HEK293T (cell line): ENCODE data around the gene NXF2.
"Not testable (repeated sequence)": the region's sequence is repeated elsewhere in the genome, so short reads cannot be mapped to it uniquely, and the experiment has no call there.

Source experiments
- CTCF ChIA-PET: fragments of 350-600 bp; formaldehyde crosslinking; extraction: SDS; loops from one replicate; lab custom pipeline; 2021; ENCODE audit warnings: antibody characterized with exemption, inconsistent platforms; lab: Yijun Ruan, JAX
- POLR2A ChIA-PET: fragments of 350-600 bp; formaldehyde crosslinking; extraction: SDS; loops from one replicate; lab custom pipeline; 2020; ENCODE audit warnings: antibody characterized with exemption, inconsistent platforms; lab: Yijun Ruan, JAX
- DNase-seq: peaks from one replicate; pipeline ENCODE4 v3.0.0; 2012; ENCODE audit warnings: mixed read lengths; ENCODE audit errors: extremely low spot score
- ARNT ChIP-seq: fragments of 450-650 bp; IDR thresholded peaks from 2 replicates; pipeline ENCODE4 v1.6.1; 2017; ENCODE audit warnings: mild to moderate bottlenecking
- BHLHE40 ChIP-seq: fragments of 450-650 bp; IDR thresholded peaks from 2 replicates; pipeline ENCODE4 v1.6.1; 2016; ENCODE audit warnings: mild to moderate bottlenecking, moderate library complexity, borderline replicate concordance
- CTBP1 ChIP-seq: fragments of 450-650 bp; IDR thresholded peaks from 2 replicates; pipeline ENCODE4 v1.6.1; 2016; ENCODE audit warnings: borderline replicate concordance
- ELF4 ChIP-seq: fragments of 450-650 bp; IDR thresholded peaks from 2 replicates; pipeline ENCODE4 v1.6.1; 2017; ENCODE audit warnings: antibody characterized with exemption
- FOXA1 ChIP-seq: fragments of 450-650 bp; IDR thresholded peaks from 2 replicates; pipeline ENCODE4 v1.6.1; 2016; ENCODE audit warnings: mild to moderate bottlenecking
- FOXK2 ChIP-seq: fragments of 450-650 bp; IDR thresholded peaks from 2 replicates; pipeline ENCODE4 v1.6.1; 2016; ENCODE audit warnings: mild to moderate bottlenecking
- FOXM1 ChIP-seq: fragments of 450-650 bp; IDR thresholded peaks from 2 replicates; pipeline ENCODE4 v1.6.1; 2017; ENCODE audit warnings: mild to moderate bottlenecking, borderline replicate concordance
- HDGF ChIP-seq: fragments of 450-650 bp; IDR thresholded peaks from 2 replicates; pipeline ENCODE4 v1.6.1; 2017; ENCODE audit warnings: antibody characterized with exemption, borderline replicate concordance
- L3MBTL2 ChIP-seq: fragments of 450-650 bp; conservative IDR thresholded peaks from 2 replicates; pipeline ENCODE4 v1.6.1; 2016; ENCODE audit warnings: mild to moderate bottlenecking
- LEF1 ChIP-seq: fragments of 450-650 bp; IDR thresholded peaks from 2 replicates; pipeline ENCODE4 v1.6.1; 2017; ENCODE audit warnings: mild to moderate bottlenecking, borderline replicate concordance
- NFRKB ChIP-seq: fragments of 450-650 bp; IDR thresholded peaks from 2 replicates; pipeline ENCODE4 v1.6.1; 2016; ENCODE audit warnings: mild to moderate bottlenecking, moderate library complexity
- PKNOX1 ChIP-seq: fragments of 450-650 bp; IDR thresholded peaks from 2 replicates; pipeline ENCODE4 v1.6.1; 2016
- SP1 ChIP-seq: fragments of 450-650 bp; IDR thresholded peaks from 2 replicates; pipeline ENCODE4 v1.6.1; 2017
- SUZ12 ChIP-seq: fragments of 450-650 bp; IDR thresholded peaks from 2 replicates; pipeline ENCODE4 v1.6.1; 2016; ENCODE audit warnings: mild to moderate bottlenecking
- TARDBP ChIP-seq: fragments of 450-650 bp; IDR thresholded peaks from 2 replicates; pipeline ENCODE4 v1.6.1; 2016
- ZNF384 ChIP-seq: fragments of 450-650 bp; IDR thresholded peaks from 2 replicates; pipeline ENCODE4 v1.6.1; 2016

The NXF2 gene

DNA sequence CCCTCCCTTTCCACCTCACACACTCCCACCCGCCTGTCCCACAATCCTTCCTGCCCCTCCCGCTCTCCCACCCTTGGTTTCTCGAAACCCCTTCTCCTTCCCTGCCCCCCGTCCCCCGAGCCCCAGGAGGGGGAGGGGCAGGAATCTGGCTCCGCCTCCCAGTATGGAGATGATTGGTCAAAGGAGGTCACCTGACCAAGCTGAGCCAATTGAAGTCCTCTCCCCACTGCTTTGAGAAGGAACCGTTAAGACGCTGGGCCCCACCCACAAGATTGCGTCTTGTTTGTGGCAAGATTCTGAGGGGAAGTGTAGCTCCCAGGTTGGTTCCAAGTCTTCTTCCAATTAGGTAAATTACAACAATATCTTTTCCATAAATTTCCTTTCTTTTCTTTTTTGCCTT, at the start of gene NXF2:
NXF2 (plus strand) TSS at position 275 of the 400 bp plus-strand sequence. CDS start 59,912 bp downstream, outside the sequence.
- POLR2A ChIA-PET, CTCF ChIA-PET, DNase-seq: not testable (repeated sequence)

DNA sequence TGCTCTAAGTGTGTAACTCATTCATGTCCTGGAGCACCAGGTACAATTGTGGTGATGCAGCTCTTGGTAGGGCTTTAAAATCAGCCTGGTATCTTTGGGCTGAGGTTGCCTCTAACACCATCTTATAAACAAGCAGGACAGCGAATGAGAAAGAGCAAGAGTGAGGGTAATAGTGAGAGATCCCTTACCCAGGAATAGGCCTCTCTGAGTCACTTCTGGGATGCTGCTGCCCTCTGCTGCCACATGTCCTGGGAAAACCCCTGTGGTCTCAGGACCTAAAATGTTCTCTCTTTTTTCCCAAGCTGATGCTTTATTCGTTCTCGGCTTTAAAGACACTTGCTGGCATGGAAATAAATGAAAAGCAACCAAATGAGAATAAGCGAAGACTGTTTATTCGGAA, 39.0 kb upstream of the NXF2 start:
- DNase-seq, POLR2A ChIA-PET, CTCF ChIA-PET: not testable (repeated sequence)

- CTCF ChIA-PET, POLR2A ChIA-PET: not testable (repeated sequence)
Measured at GRCh38 chrX:102214986-102215385, 32.0 kb upstream of the NXF2 start, which contains the start of gene TCP11X1. Gene TCP11X1 (plus strand): TSS chrX:102215301.

GRCh38 chrX:102216497-102216896, 30.5 kb upstream of the NXF2 start:
- CTCF ChIA-PET, DNase-seq, POLR2A ChIA-PET: not testable (repeated sequence)

More at GRCh38 chrX:102214986-102215385, 32.0 kb upstream of the NXF2 start, which contains the start of gene TCP11X1:
- not testable (repeated sequence) for DNase-seq

- CTCF ChIA-PET, DNase-seq, POLR2A ChIA-PET: not testable (repeated sequence)
Measured at GRCh38 chrX:102235678-102236077, 11.3 kb upstream of the NXF2 start.

DNA sequence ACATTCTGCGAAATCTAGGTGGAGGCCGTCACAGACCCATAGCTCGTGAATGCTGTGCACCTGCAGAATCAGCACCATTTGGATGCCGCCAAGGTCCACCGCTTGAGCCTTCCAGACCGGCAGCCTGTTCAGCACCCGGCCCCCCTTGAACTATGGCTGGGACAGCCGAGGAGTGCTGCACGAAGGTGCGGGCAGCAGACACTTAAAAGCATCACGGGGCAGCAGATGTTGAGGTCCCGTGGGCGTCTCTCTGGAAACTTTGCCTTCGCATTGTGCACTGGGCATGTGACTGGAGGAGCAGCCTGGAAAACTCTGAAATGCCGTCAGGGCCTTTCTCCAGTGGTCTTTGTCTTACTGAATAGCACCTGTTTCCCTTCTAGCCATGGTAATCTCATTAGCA, 6.7 kb upstream of the NXF2 start:
- DNase-seq, POLR2A ChIA-PET: not testable (repeated sequence)

GRCh38 chrX:102272231-102272630, 25.3 kb downstream of the NXF2 start:
- CTCF ChIA-PET, POLR2A ChIA-PET: not testable (repeated sequence)

More for the DNA sequence above, 6.7 kb upstream of the NXF2 start:
- CTCF ChIA-PET: not testable (repeated sequence)

GRCh38 chrX:102338162-102338561, 91.2 kb downstream of the NXF2 start:
- ChIA-PET CTCF (no interaction called here), POLR2A (no interaction called here)
- TF ChIP-seq ELF4: no peak
- no peak for TF ChIP-seq TARDBP
- no peak for TF ChIP-seq ZNF384
- no peak for DNase-seq

More at GRCh38 chrX:102272231-102272630, 25.3 kb downstream of the NXF2 start:
- not testable (repeated sequence) for DNase-seq

GRCh38 chrX:102339312-102340298, 92.6 kb downstream of the NXF2 start:
- ChIA-PET CTCF (no interaction called here), POLR2A (no interaction called here)
- no peak for DNase-seq
- TF ChIP-seq SP1 (no peak), FOXK2 (no peak), TARDBP (no peak), LEF1 (no peak), ARNT (no peak), ZNF384 (no peak), HDGF (no peak), CTBP1 (no peak), ELF4 (no peak), NFRKB (no peak), L3MBTL2 (no peak), SUZ12 (no peak), BHLHE40 (no peak), FOXA1 (no peak), PKNOX1 (no peak), FOXM1 (no peak)

DNA sequence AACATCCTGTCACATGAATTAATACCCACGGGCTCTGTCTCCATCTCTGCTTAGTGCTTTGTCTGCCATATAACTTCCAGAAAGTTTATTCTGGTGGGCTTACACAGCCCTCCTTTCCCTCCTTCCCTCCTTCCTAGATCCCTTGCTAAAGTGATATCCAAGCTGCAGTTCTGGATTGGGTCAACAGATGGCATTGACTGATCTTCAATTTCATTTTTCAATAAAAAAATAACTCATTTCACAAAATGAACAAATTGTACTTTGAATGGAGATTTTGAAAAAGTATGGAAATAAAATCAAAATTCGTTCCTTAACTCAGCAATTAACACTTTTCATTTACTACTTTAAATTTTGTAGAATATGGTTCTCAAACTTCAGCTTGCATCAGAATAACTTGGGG, 94.9 kb downstream of the NXF2 start:
- no peak for DNase-seq
- CTCF ChIA-PET: no interaction called here
- TF ChIP-seq FOXA1 (no peak), CTBP1 (no peak), BHLHE40 (no peak), FOXM1 (no peak), ZNF384 (no peak), FOXK2 (no peak), PKNOX1 (no peak), L3MBTL2 (no peak), ARNT (no peak), SUZ12 (no peak), SP1 (no peak), ELF4 (no peak), TARDBP (no peak), LEF1 (no peak), NFRKB (no peak), HDGF (no peak)
- POLR2A ChIA-PET: no interaction called here
